Natural killer cell treated with Interleukin-12 subunit alpha and Interleukin-12 subunit beta and Interleukin-15 and Interleukin-18, amount 100 ng/mL, for 72 hours (primary cell): ENCODE results near the gene KLHDC8A. TPM values are rescaled to one million over a fixed set of nuclear protein-coding genes. Genes with fewer than 3 reads are reported as not detected.

Experiments
- ATAC-seq, 2 donors: fragments of 150-1000 bp; cut with Tn5 transposase in 1 of 2; sonication (Bioruptor Pico), chemical (Tn5 transposase) in 1 of 2; 2 replicates each; pipeline ENCODE4 v1.10.0; 2021
- DNase-seq: peaks from one replicate; pipeline ENCODE4 v3.0.0; 2022; ENCODE audit warnings: low spot score
- H3K27ac Mint-ChIP-seq, 2 donors: 1 replicate in 1 of 2; 2 replicates in 1 of 2; pipeline ENCODE4 v1.8.0; 2022; ENCODE audit warnings: mixed read lengths in 2 of 2, mild to moderate bottlenecking in 1 of 2, moderate library complexity in 1 of 2
- H3K27me3 Mint-ChIP-seq, 2 donors: 1 replicate in 1 of 2; 2 replicates in 1 of 2; pipeline ENCODE4 v1.8.0; 2022; ENCODE audit warnings: mixed read lengths in 2 of 2
- H3K36me3 Mint-ChIP-seq: one replicate; pipeline ENCODE4 v1.8.0; 2022; ENCODE audit warnings: mixed read lengths
- H3K4me1 Mint-ChIP-seq, 2 donors: 1 replicate in 1 of 2; 2 replicates in 1 of 2; pipeline ENCODE4 v1.8.0; 2022; ENCODE audit warnings: low read depth in 2 of 2, mixed read lengths in 2 of 2, mild to moderate bottlenecking in 1 of 2
- H3K4me3 Mint-ChIP-seq: one replicate; pipeline ENCODE4 v1.8.0; 2022; ENCODE audit warnings: mixed read lengths
- H3K9me3 Mint-ChIP-seq: 2 replicates; pipeline ENCODE4 v1.8.0; 2022; ENCODE audit warnings: mixed read lengths
- total RNA-seq, 2 donors: library from RNA; stranded (reverse); gene quantifications; one replicate each; pipeline ENCODE4 v1.2.3, GENCODE V29; 2022

Gene KLHDC8A
- total RNA-seq, 2 donors from 2014 or later: not detected

DNA sequence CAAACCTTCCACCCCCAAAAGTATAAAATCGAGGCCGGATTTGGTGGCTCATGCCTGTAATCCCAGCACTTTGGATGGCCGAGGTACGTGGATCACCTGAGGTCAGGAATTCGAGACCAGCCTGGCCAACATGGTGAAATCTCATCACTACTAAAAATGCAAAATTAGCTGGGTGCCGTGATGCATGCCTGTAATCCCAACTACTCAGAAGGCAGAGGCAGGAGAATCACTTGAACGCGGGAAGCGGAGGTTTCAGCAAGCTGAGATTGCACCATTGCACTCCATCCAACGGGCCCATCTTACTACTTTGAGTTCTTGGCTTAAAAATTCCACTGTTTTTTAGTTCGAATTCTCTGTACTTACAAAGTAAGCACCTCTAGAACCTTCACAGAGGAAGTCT lies 11.0 kb downstream of the KLHDC8A start:
- H3K27ac Mint-ChIP-seq: no peak overlapping the region
- no peaks in the 10 kb centered on the region for H3K9me3 Mint-ChIP-seq
- DNase-seq: peak; percentile 45
- H3K36me3 Mint-ChIP-seq: no peaks in the 10 kb centered on the region
- peaks cover 25 to 44% of the 10 kb centered on the region in 2 donors for H3K27me3 Mint-ChIP-seq
- no peak for ATAC-seq
- no peak overlapping the region for H3K4me3 Mint-ChIP-seq
- H3K4me1 Mint-ChIP-seq: peaks cover 6 to 16% of the 10 kb centered on the region in 2 donors

DNA sequence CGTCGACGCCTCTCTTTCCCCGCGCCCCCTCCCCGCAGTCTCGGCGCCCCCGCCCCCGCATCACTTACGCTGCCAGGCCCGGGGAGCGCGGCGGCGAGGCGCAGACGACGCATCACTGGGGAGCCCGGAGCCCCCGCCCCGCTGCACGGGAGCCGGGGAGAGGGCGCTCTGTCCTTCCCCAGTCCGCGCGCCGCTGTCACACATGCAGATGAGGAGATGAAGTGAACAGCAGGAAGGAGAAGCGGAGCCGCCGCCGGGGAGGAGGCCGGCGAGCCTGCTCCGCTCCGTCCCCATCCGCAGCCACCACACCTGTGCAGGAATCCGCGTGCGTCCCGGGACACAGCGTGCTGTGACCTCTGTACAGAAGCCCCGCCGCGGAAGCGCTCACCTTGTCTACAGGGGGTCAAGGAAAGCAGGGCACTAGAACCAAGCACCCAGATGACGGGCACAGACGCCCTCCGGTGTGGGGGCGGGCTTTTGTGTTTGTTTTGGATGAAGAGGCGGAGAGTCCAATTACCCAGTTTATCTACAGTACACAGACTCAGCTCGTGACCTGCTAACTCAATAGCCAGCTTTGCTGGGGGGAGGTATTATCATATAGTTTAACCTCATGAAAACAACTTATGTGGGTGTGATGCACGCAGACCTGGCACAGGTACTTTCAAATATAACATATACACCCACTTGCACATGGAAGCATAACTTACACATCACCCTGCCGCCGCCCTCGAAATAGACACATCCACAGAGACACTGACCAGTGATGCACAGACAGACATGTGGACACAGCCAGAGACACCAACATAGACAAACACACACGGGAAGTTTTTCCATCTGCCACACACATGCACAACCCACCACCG lies 12.4 kb downstream of the KLHDC8A start:
- H3K4me1 Mint-ChIP-seq: peaks cover 11 to 21% of the 10 kb centered on the region in 2 donors
- no peaks in the 10 kb centered on the region for H3K9me3 Mint-ChIP-seq
- H3K36me3 Mint-ChIP-seq: no peaks in the 10 kb centered on the region
- peaks cover 25 to 39% of the 10 kb centered on the region in 2 donors for H3K27me3 Mint-ChIP-seq
- DNase-seq (peak; percentile 67), ATAC-seq (peak; percentile 37 to 69)
- no peak overlapping the region for H3K4me3 Mint-ChIP-seq
- H3K27ac Mint-ChIP-seq: no peak overlapping the region

- peaks cover 13 to 28% of the 10 kb centered on the region in 2 donors for H3K4me1 Mint-ChIP-seq
- H3K27ac Mint-ChIP-seq: no peak overlapping the region
- H3K9me3 Mint-ChIP-seq: no peaks in the 10 kb centered on the region
- peak; percentile 62 for DNase-seq
- peak in 1 of 2 donors; percentile 16 for ATAC-seq
- peaks cover 27 to 39% of the 10 kb centered on the region in 2 donors for H3K27me3 Mint-ChIP-seq
- no peak overlapping the region for H3K4me3 Mint-ChIP-seq
- H3K36me3 Mint-ChIP-seq: no peaks in the 10 kb centered on the region
Observed at GRCh38 chr1:205343431-205344065, 13.2 kb downstream of the KLHDC8A start.

DNA sequence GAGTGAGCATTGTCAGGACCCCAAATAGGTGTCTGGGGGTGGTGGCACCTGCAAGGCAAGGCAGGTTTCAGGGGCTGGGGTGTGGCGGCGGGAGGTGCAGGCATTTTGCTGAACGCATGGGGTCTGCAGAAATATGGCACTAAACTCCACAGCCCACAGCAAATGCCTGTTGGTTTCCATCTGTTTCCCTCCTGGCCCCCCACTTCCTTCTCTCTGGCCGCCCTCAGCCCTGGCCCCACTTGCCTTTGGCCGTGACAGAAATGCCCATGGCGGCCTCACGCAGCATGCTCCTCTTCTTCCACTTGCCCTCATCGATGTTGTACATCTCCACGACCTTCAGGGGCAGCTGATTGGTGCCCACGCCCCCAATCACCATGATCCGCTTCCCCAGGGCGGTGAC lies 13.7 kb downstream of the KLHDC8A start:
- peaks cover 13 to 29% of the 10 kb centered on the region in 2 donors for H3K4me1 Mint-ChIP-seq
- DNase-seq (no peak), ATAC-seq (no peak)
- no peak overlapping the region for H3K27ac Mint-ChIP-seq
- H3K4me3 Mint-ChIP-seq: no peak overlapping the region
- peaks cover 28 to 39% of the 10 kb centered on the region in 2 donors for H3K27me3 Mint-ChIP-seq
- no peaks in the 10 kb centered on the region for H3K9me3 Mint-ChIP-seq
- no peaks in the 10 kb centered on the region for H3K36me3 Mint-ChIP-seq

DNA sequence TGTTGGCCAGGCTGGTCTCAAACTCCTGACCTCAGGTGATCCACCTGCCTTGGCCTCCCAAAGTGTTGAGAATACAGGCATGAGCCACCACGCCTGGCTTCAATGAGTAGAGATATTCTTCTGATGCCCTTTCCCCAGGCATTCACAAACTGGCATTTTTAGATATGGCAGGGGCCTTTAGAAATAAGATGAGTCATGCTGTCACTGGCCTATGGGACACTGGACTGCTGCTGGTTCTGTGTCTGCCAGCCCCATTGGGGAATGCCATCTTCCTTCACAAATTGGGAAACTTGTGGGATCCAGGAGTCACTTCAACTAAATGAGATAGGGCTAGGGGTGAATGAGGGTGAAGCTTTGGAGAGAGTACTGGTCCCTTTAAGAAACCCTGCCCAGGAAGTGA lies 16.0 kb downstream of the KLHDC8A start:
- H3K27ac Mint-ChIP-seq: no peak overlapping the region
- no peaks in the 10 kb centered on the region for H3K36me3 Mint-ChIP-seq
- DNase-seq: no peak
- no peaks in the 10 kb centered on the region for H3K9me3 Mint-ChIP-seq
- no peak overlapping the region for H3K4me3 Mint-ChIP-seq
- H3K4me1 Mint-ChIP-seq: peaks cover 13 to 29% of the 10 kb centered on the region in 2 donors
- peaks cover 23 to 41% of the 10 kb centered on the region in 2 donors for H3K27me3 Mint-ChIP-seq
- no peak for ATAC-seq

- peak; percentile 82 to 89 for ATAC-seq
- no peak for DNase-seq
- no peak overlapping the region for H3K27ac Mint-ChIP-seq
- H3K36me3 Mint-ChIP-seq: no peaks in the 10 kb centered on the region
- H3K4me1 Mint-ChIP-seq: peaks cover 12 to 27% of the 10 kb centered on the region in 2 donors
- H3K27me3 Mint-ChIP-seq: peaks cover 21 to 32% of the 10 kb centered on the region in 2 donors
- peak overlapping the region; percentile 55 for H3K4me3 Mint-ChIP-seq
- H3K9me3 Mint-ChIP-seq: no peaks in the 10 kb centered on the region
Observed at GRCh38 chr1:205339717-205340116, 17.0 kb downstream of the KLHDC8A start.

DNA sequence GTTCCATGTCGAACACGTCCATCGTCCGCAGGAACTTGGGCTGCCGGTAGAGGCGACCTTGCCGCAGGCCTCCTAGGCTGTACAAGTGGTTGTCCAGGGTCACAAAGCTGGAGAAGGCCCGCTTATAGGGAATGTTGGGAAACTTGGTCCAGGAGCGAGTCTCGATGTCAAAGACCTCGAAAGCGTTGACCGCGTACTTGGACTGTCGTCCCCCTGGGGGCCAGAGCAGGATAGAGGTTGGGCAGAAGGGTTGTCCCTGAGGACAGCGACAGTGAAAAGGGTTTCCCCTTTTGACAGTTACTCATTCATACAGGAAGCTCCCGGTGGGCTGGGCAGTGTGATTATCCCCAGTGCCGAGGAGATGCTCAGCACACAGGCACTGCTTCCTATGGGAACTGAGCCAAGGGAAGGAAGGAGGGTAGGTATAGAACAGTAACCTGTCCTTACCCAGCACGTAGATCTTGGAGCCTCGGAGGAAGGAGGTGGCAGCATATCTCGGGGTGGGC lies 17.5 kb downstream of the KLHDC8A start:
- Mint-ChIP-seq H3K27me3 (peaks cover 16 to 27% of the 10 kb centered on the region in 2 donors), H3K36me3 (no peaks in the 10 kb centered on the region), H3K27ac (no peak overlapping the region), H3K4me1 (peaks cover 8 to 23% of the 10 kb centered on the region in 2 donors), H3K9me3 (no peaks in the 10 kb centered on the region), H3K4me3 (peak overlapping the region; percentile 55)
- DNase-seq: no peak
- ATAC-seq: peak; percentile 50 to 52

- no peak for ATAC-seq
- Mint-ChIP-seq H3K9me3 (no peaks in the 10 kb centered on the region), H3K4me3 (no peak overlapping the region), H3K4me1 (peaks cover 7 to 21% of the 10 kb centered on the region in 2 donors), H3K27me3 (peaks cover 17 to 26% of the 10 kb centered on the region in 2 donors), H3K27ac (no peak overlapping the region), H3K36me3 (no peaks in the 10 kb centered on the region)
- no peak for DNase-seq
Observed at GRCh38 chr1:205338011-205338410, 18.7 kb downstream of the KLHDC8A start.

GRCh38 chr1:205337481-205337880 lies 19.2 kb downstream of the KLHDC8A start:
- Mint-ChIP-seq H3K4me1 (peaks cover 7 to 18% of the 10 kb centered on the region in 2 donors), H3K9me3 (no peaks in the 10 kb centered on the region), H3K36me3 (no peaks in the 10 kb centered on the region), H3K27me3 (peaks cover 14 to 20% of the 10 kb centered on the region in 2 donors), H3K4me3 (no peak overlapping the region), H3K27ac (no peak overlapping the region)
- ATAC-seq: no peak
- DNase-seq: no peak

DNA sequence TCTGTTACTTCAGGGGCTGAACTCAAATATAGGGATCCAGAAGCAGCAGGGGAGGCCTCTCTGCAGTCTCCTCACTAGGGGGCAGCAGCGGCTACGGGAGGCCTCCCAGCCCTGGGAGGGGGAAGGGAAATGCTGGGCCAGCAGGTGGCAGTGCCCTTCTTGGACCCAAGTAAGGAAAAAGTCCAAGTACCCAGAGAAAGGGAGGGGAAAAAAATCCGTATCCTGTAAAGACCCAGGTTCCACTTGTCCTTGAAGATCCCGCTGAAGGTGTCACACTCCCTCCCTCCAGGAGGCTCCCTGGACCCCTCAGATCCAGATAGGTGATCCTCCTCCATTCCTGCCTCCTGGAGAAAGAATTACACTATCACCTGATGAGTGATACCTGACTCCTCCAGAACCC lies 21.0 kb downstream of the KLHDC8A start:
- Mint-ChIP-seq H3K4me3 (no peak overlapping the region), H3K4me1 (peaks cover 7 to 13% of the 10 kb centered on the region in 2 donors), H3K9me3 (no peaks in the 10 kb centered on the region), H3K36me3 (no peaks in the 10 kb centered on the region), H3K27ac (no peak overlapping the region), H3K27me3 (peaks cover 7 to 12% of the 10 kb centered on the region in 2 donors)
- peak; percentile 64 to 81 for ATAC-seq
- DNase-seq: peak; percentile 81

GRCh38 chr1:205332015-205332791 lies 24.5 kb downstream of the KLHDC8A start:
- Mint-ChIP-seq H3K9me3 (no peaks in the 10 kb centered on the region), H3K4me3 (no peak overlapping the region), H3K4me1 (no peaks in the 10 kb centered on the region), H3K36me3 (no peaks in the 10 kb centered on the region), H3K27me3 (peaks cover 10 to 24% of the 10 kb centered on the region in 2 donors), H3K27ac (no peak overlapping the region)
- DNase-seq (no peak), ATAC-seq (no peak)

GRCh38 chr1:205330150-205330549 lies 26.6 kb downstream of the KLHDC8A start:
- Mint-ChIP-seq H3K36me3 (no peaks in the 10 kb centered on the region), H3K4me1 (peaks cover 3 to 7% of the 10 kb centered on the region in 2 donors), H3K27me3 (peaks cover 12 to 25% of the 10 kb centered on the region in 2 donors), H3K4me3 (no peak overlapping the region), H3K27ac (no peak overlapping the region), H3K9me3 (no peaks in the 10 kb centered on the region)
- DNase-seq: no peak
- ATAC-seq: no peak

DNA sequence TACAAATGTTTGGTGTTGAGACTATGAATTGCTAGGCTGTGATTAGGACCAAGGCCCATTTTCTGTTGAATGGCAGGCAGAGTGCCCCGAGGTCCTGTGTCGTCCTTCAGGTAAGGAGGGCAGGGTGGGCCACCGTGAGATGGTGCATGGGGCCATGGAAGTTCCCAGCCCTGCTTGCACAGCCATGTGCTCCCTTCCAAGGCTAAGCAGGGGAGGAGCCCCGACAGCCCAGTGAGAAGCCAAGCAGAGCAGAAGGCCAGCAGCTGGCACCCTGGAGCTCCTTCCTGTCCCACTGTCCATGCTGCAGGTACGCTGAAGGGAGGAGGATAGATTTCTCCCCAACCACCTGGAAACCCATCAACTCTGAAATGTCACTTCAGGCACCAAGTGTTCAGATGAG lies 27.0 kb downstream of the KLHDC8A start:
- Mint-ChIP-seq H3K9me3 (no peaks in the 10 kb centered on the region), H3K36me3 (no peaks in the 10 kb centered on the region), H3K27ac (no peak overlapping the region), H3K4me3 (no peak overlapping the region), H3K4me1 (peaks cover 7 to 11% of the 10 kb centered on the region in 2 donors), H3K27me3 (peaks cover 12 to 25% of the 10 kb centered on the region in 2 donors)
- DNase-seq (no peak), ATAC-seq (no peak)
